ENCODE results near the gene SLC2A4RG.
"Not testable (repeated sequence)": the region's sequence is repeated elsewhere in the genome, so short reads cannot be mapped to it uniquely, and the experiment has no call there.

Gene SLC2A4RG

GRCh38 chr20:63714858-63715257, 24.7 kb upstream of the SLC2A4RG start:
- DNase-seq (ENCODE audit: low spot score), result no peak

- DNase-seq (ENCODE audit: low spot score), result no peak
Measured at GRCh38 chr20:63718996-63719395, 20.6 kb upstream of the SLC2A4RG start.

- DNase-seq (ENCODE audit: low spot score), result not testable (repeated sequence)
Measured at GRCh38 chr20:63722967-63723622, 16.5 kb upstream of the SLC2A4RG start.

GRCh38 chr20:63730189-63730733, 9.3 kb upstream of the SLC2A4RG start:
- DNase-seq (ENCODE audit: low spot score), result not testable (repeated sequence)

- DNase-seq (ENCODE audit: low spot score), result no peak
Measured at GRCh38 chr20:63731410-63731809, 8.2 kb upstream of the SLC2A4RG start.

GRCh38 chr20:63732118-63733095, 7.2 kb upstream of the SLC2A4RG start:
- DNase-seq (ENCODE audit: low spot score), result no peak

- DNase-seq (ENCODE audit: low spot score), result no peak
Measured at GRCh38 chr20:63733117-63733516, 6.5 kb upstream of the SLC2A4RG start.

GRCh38 chr20:63733579-63734081, 5.9 kb upstream of the SLC2A4RG start:
- no peak for DNase-seq (ENCODE audit: low spot score)

GRCh38 chr20:63734111-63734945, 5.2 kb upstream of the SLC2A4RG start:
- no peak for DNase-seq (ENCODE audit: low spot score)

- no peak for DNase-seq (ENCODE audit: low spot score)
Measured at GRCh38 chr20:63734946-63735858, 4.4 kb upstream of the SLC2A4RG start.

- DNase-seq (ENCODE audit: low spot score), result no peak
Measured at GRCh38 chr20:63735859-63736718, 3.5 kb upstream of the SLC2A4RG start, which contains the start of gene LIME1. LIME1 (plus strand) TSS chr20:63736664; CDS start chr20:63737550, 886 bp downstream.

GRCh38 chr20:63736893-63737694, 2.5 kb upstream of the SLC2A4RG start:
- no peak for DNase-seq (ENCODE audit: low spot score)

- DNase-seq (ENCODE audit: low spot score), result no peak
Measured at GRCh38 chr20:63737695-63737944, 2.0 kb upstream of the SLC2A4RG start.

- DNase-seq (ENCODE audit: low spot score), result no peak
Measured at GRCh38 chr20:63737945-63738686, 1.5 kb upstream of the SLC2A4RG start.

- DNase-seq (ENCODE audit: low spot score), result peak; percentile 29
Measured at GRCh38 chr20:63738687-63739129, 868 bp upstream of the SLC2A4RG start.

- DNase-seq (ENCODE audit: low spot score), result peak; percentile 43
Measured at GRCh38 chr20:63740070-63740626, 572 bp downstream of the SLC2A4RG start.

GRCh38 chr20:63740627-63741353, 1.2 kb downstream of the SLC2A4RG start:
- peak; percentile 91 for DNase-seq (ENCODE audit: low spot score)

Measured in kidney tubule cell (primary cell).